K562 (cell line): Measurements from ENCODE around the gene CD96. TPM values are rescaled to one million over a fixed set of nuclear protein-coding genes. Genes with fewer than 3 reads are reported as not detected.
A peak's percentile ranks its signal among the peaks of the same experiment; 100 is the strongest.

Experiments
- ATAC-seq: fragments of 200-7000 bp; cut with Tn5 transposase; 3 replicates; pipeline ENCODE4 v1.9.1; 2020; ENCODE audit warnings: moderate library complexity
- BruUV-seq: library from RNA; stranded (reverse); fragments of 400-500 nt; replicated peaks from 2 replicates; lab custom pipeline; 2021; lab: Mats Ljungman, UMichigan
- CTCF ChIA-PET: fragments of 300-600 bp; formaldehyde crosslinking; extraction: SDS; loops from one replicate; lab custom pipeline; 2021; ENCODE audit warnings: low intra/inter-chr PET ratio; lab: Yijun Ruan, JAX
- POLR2A ChIA-PET: fragments of 300-600, 350-650 bp; sonication (Branson Sonifier 250); formaldehyde crosslinking; extraction: SDS; loops from one replicate; lab custom pipeline; 2021; ENCODE audit warnings: antibody characterized with exemption, inconsistent platforms; lab: Yijun Ruan, JAX
- DNase-seq, 4 experiments: peaks; one replicate each; pipeline versions ENCODE4 v3.0.0 to v3.0.0-alpha.2; 2011 to 2018; ENCODE audit warnings: low spot score in 3 of 4, mixed read lengths in 3 of 4; ENCODE audit errors: extremely low read depth in 1 of 4
- FAIRE-seq: peaks from 2 replicates; lab custom pipeline; 2011; peaks lifted over from hg19 to GRCh38; lab: Jason Lieb, UNC
- H2AFZ ChIP-seq: 2 replicates; pipeline ENCODE4 v1.6.0; 2011; ENCODE audit warnings: low read depth, low read length, control low read depth, inconsistent platforms
- H3K27ac ChIP-seq: fragments of 200-600 bp; 3 replicates; pipeline ENCODE4 v1.8.0; 2011; ENCODE audit warnings: low read depth, mild to moderate bottlenecking, control low read depth, inconsistent platforms, low read length, moderate library complexity, mixed read lengths; ENCODE audit errors: extremely low read depth
- H3K27me3 ChIP-seq, 2 experiments: fragments of 300-600 bp in 1 of 2; 2 replicates in 1 of 2; 3 replicates in 1 of 2; pipeline versions ENCODE4 v1.6.0 to v1.8.0; 2011; ENCODE audit warnings: inconsistent platforms in 2 of 2, low read length in 2 of 2, mild to moderate bottlenecking in 1 of 2, mixed read lengths in 1 of 2, moderate library complexity in 1 of 2; ENCODE audit not compliant: control insufficient read depth in 2 of 2, insufficient read depth in 2 of 2
- H3K36me3 ChIP-seq: fragments of 300-600 bp; 3 replicates; pipeline ENCODE4 v1.8.0; 2011; ENCODE audit warnings: mild to moderate bottlenecking, low read length, inconsistent platforms; ENCODE audit not compliant: control insufficient read depth, insufficient read depth
- H3K4me1 ChIP-seq, 2 experiments: fragments of 200-600 bp in 1 of 2; replicated peaks in 1 of 2; 2 replicates in 1 of 2; 3 replicates in 1 of 2; pipeline versions ENCODE4 v1.5.1 to v1.8.0; 2011; ENCODE audit warnings: inconsistent platforms in 2 of 2, low read length in 2 of 2, mild to moderate bottlenecking in 1 of 2, mixed read lengths in 1 of 2, moderate library complexity in 1 of 2; ENCODE audit not compliant: control insufficient read depth in 2 of 2, insufficient read depth in 2 of 2
- H3K4me2 ChIP-seq: 2 replicates; pipeline ENCODE4 v1.6.1; 2011; ENCODE audit warnings: low read length, control low read depth, inconsistent platforms, mixed read lengths; ENCODE audit not compliant: insufficient read depth
- H3K4me3 ChIP-seq: fragments of 200-600 bp; sonication (generic), shearing (Covaris generic); 2 replicates; pipeline ENCODE4 v1.5.1; 2016; ENCODE audit warnings: control low read depth, inconsistent platforms
- H3K79me2 ChIP-seq: fragments of 200-600 bp; 3 replicates; pipeline ENCODE4 v1.8.0; 2011; ENCODE audit warnings: low read length, inconsistent platforms; ENCODE audit not compliant: control insufficient read depth, insufficient read depth
- H3K9ac ChIP-seq, 2 experiments: 2 replicates each; pipeline versions ENCODE4 v1.6.0 to v1.6.1; 2011; ENCODE audit warnings: low read depth in 2 of 2, low read length in 2 of 2, control low read depth in 1 of 2, inconsistent platforms in 1 of 2, mild to moderate bottlenecking in 1 of 2, mixed read lengths in 1 of 2; ENCODE audit not compliant: insufficient read depth in 1 of 2
- H3K9me1 ChIP-seq: one replicate; pipeline ENCODE4 v1.6.0; 2011; ENCODE audit warnings: inconsistent platforms, mild to moderate bottlenecking, low read length, moderate library complexity; ENCODE audit not compliant: control insufficient read depth, insufficient read depth
- H3K9me3 ChIP-seq: replicated peaks from 2 replicates; pipeline ENCODE4 v1.5.1; 2011; ENCODE audit warnings: low read depth, low read length, inconsistent platforms; ENCODE audit not compliant: control insufficient read depth, insufficient read depth
- H4K20me1 ChIP-seq: replicated peaks from 2 replicates; pipeline ENCODE4 v1.6.1; 2011; ENCODE audit warnings: low read length, inconsistent platforms, mixed read lengths; ENCODE audit not compliant: control insufficient read depth, insufficient read depth
- CBX1 ChIP-seq: sonication (generic); IDR thresholded peaks from 2 replicates; pipeline ENCODE4 v1.6.1; 2016; ENCODE audit warnings: antibody characterized with exemption, low read depth, mild to moderate bottlenecking
- FOXA3 ChIP-seq, 2 experiments: fragments of 450-650 bp in 1 of 2; sonication (generic) in 1 of 2; formaldehyde crosslinking; IDR thresholded peaks in 1 of 2; conservative IDR thresholded peaks in 1 of 2; 2 replicates each; pipeline versions ENCODE4 v1.4.0 to v1.8.0; 2020 to 2022; ENCODE audit warnings: mild to moderate bottlenecking in 2 of 2, missing genetic modification reagents in 1 of 2
- GABPA ChIP-seq: fragments of 200-800 bp; sonication (Bioruptor generic); conservative IDR thresholded peaks from 2 replicates; pipeline ENCODE4 v1.6.1; 2016; ENCODE audit warnings: low read depth, missing genetic modification characterization, missing compliant biosample characterization
- ZNF175 ChIP-seq: fragments of 200-800 bp; sonication (Bioruptor generic); IDR thresholded peaks from 2 replicates; pipeline ENCODE4 v1.6.1; 2016; ENCODE audit warnings: low read depth, mild to moderate bottlenecking, missing genetic modification characterization, missing compliant biosample characterization
- WGBS: fragments of 100-300 bp; shearing (Covaris generic); methylation state at CpG from one replicate; pipeline ENCODE4 v1.1.6; 2016; ENCODE audit warnings: low coverage, mixed read lengths; ENCODE audit not compliant: insufficient coverage; ENCODE audit errors: missing lambda C conversion rate; 5-methylcytosine and 5-hydroxymethylcytosine counted together
- in situ Hi-C: fragments of 300-500 bp; cut with MboI; formaldehyde crosslinking; loops from 4 replicates; pipeline ENCODE4 v1.15.0; 2018; ENCODE audit warnings: inconsistent platforms, mixed read lengths
- intact Hi-C: fragments of 100-400 bp; cut with micrococcal nuclease; formaldehyde crosslinking; loops from 2 replicates; pipeline ENCODE4 v1.14.2; 2022
- polyA plus RNA-seq, 8 experiments: library from polyadenylated mRNA; depleted of rRNA in 4 of 8; stranded (reverse) in 5 of 8; unstranded in 3 of 8; fragments of >200 nt; fragmentation: Nextera tagmentation in 2 of 8; fragmentation: Illumina TruSeq in 1 of 8; extraction: Ambion mirVana in 2 of 8; extraction: Trizol in 1 of 8; gene quantifications; 2 replicates each; pipeline versions ENCODE4 v1.2.1 to v1.2.3, GENCODE V29; 2011 to 2014; ENCODE audit warnings: inconsistent platforms in 1 of 8, missing spikeins in 1 of 8
- total RNA-seq, 7 experiments: library from RNA; depleted of rRNA in 6 of 7; stranded (reverse); fragments of >200 nt in 6 of 7; fragmentation: Illumina TruSeq in 2 of 7; extraction: Trizol in 2 of 7; gene quantifications; 2 replicates each; pipeline versions ENCODE4 v1.2.1 to v1.2.3, GENCODE V29; 2011 to 2021; ENCODE audit warnings: low replicate concordance in 1 of 7
- TF ChIP-seq, protein P1 (sequence below): fragments of 250-450 bp; sonication (Bioruptor Pico); IDR thresholded peaks from 2 replicates; pipeline ENCODE4 v1.4.0; 2020; ENCODE audit warnings: mild to moderate bottlenecking
- TF ChIP-seq, protein P2 (sequence below): sonication (generic); IDR thresholded peaks from 2 replicates; pipeline ENCODE4 v1.6.1; 2016
- TF ChIP-seq, protein P3 (sequence below): fragments of 450-650 bp; formaldehyde crosslinking; IDR thresholded peaks from 2 replicates; pipeline ENCODE4 v1.4.0; 2022; ENCODE audit warnings: mild to moderate bottlenecking, moderate library complexity
- TF ChIP-seq, protein P4 (sequence below), 2 experiments: fragments of 200-800 bp in 1 of 2; sonication (Bioruptor generic) in 1 of 2; sonication (generic) in 1 of 2; formaldehyde crosslinking in 1 of 2; IDR thresholded peaks in 1 of 2; conservative IDR thresholded peaks in 1 of 2; 2 replicates each; pipeline versions ENCODE4 v1.5.0 to v1.6.1; 2016 to 2020; ENCODE audit warnings: missing compliant biosample characterization in 1 of 2, missing genetic modification characterization in 1 of 2, missing genetic modification reagents in 1 of 2

CD96 gene
- total and polyA plus RNA-seq, 9 of the 15 experiments (the other 6 are each of a cell fraction or from before 2014, with no cell fraction given): 0.32 to 5.7 (median 1.2) TPM

DNA sequence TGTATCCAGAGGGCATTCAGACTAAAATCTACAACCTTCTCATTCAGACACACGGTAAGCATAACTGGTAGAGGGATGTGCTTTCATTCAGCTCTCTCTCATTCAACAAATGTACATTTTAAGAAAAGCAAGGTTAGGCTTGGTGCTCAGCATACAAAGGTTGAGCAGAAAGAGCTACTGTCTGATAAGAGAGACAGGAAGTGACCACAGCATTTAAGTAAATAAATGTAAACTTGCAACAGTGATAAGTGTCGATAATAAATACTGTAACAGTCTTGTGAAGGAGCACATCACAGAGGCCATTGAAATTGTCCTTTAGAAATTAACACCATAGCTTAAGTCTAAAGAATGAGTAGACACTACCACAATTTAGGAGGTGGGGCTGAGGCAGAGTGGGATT is 3.4 kb downstream of the CD96 start:
- FAIRE-seq (no peak), DNase-seq (no peak), ATAC-seq (no peak)
- Histone ChIP-seq H3K9me1 (no peaks in the 10 kb centered on the region), H3K9ac (no peak overlapping the region), H3K4me1 (no peaks in the 10 kb centered on the region), H3K36me3 (no peaks in the 10 kb centered on the region), H4K20me1 (no peaks in the 10 kb centered on the region), H3K4me2 (no peak overlapping the region; the same call in 1 of the 2 replicates), H2AFZ (no peak overlapping the region), H3K4me3 (no peak overlapping the region), H3K27me3 (no peaks in the 10 kb centered on the region), H3K9me3 (no peaks in the 10 kb centered on the region), H3K27ac (peak overlapping the region; percentile 17; the same call in 1 of the 3 replicates), H3K79me2 (no peaks in the 10 kb centered on the region)
- POLR2A ChIA-PET: no interaction called here
- CTCF ChIA-PET: no interaction called here
- 0% methylated on average over 2 of the region's 2 CpGs for WGBS
- intact Hi-C loops (no loop called here), in situ Hi-C loops (no loop called here)
- BruUV-seq: no TSS peak
- TF ChIP-seq, protein P1, sequence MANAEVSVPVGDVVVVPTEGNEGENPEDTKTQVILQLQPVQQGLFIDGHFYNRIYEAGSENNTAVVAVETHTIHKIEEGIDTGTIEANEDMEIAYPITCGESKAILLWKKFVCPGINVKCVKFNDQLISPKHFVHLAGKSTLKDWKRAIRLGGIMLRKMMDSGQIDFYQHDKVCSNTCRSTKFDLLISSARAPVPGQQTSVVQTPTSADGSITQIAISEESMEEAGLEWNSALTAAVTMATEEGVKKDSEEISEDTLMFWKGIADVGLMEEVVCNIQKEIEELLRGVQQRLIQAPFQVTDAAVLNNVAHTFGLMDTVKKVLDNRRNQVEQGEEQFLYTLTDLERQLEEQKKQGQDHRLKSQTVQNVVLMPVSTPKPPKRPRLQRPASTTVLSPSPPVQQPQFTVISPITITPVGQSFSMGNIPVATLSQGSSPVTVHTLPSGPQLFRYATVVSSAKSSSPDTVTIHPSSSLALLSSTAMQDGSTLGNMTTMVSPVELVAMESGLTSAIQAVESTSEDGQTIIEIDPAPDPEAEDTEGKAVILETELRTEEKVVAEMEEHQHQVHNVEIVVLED (CRISPR knock-in tag): no peak
- TF ChIP-seq, protein P2, sequence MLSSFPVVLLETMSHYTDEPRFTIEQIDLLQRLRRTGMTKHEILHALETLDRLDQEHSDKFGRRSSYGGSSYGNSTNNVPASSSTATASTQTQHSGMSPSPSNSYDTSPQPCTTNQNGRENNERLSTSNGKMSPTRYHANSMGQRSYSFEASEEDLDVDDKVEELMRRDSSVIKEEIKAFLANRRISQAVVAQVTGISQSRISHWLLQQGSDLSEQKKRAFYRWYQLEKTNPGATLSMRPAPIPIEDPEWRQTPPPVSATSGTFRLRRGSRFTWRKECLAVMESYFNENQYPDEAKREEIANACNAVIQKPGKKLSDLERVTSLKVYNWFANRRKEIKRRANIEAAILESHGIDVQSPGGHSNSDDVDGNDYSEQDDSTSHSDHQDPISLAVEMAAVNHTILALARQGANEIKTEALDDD: no peak
- TF ChIP-seq, protein P3, sequence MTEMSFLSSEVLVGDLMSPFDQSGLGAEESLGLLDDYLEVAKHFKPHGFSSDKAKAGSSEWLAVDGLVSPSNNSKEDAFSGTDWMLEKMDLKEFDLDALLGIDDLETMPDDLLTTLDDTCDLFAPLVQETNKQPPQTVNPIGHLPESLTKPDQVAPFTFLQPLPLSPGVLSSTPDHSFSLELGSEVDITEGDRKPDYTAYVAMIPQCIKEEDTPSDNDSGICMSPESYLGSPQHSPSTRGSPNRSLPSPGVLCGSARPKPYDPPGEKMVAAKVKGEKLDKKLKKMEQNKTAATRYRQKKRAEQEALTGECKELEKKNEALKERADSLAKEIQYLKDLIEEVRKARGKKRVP (CRISPR knock-in tag): no peak
- TF ChIP-seq GABPA (tag) (peak; percentile 46), ZNF175 (peak; percentile 64), CBX1 (no peak), FOXA3 (CRISPR knock-in tag; conservative IDR thresholded peaks at IDR 0.05 in 1 of 2, IDR thresholded peaks at IDR 0.05 in 1 of 2) (peak in 1 of 2 experiments; percentile 47; a peak in 2 of 4 replicates)
- TF ChIP-seq, protein P4, sequence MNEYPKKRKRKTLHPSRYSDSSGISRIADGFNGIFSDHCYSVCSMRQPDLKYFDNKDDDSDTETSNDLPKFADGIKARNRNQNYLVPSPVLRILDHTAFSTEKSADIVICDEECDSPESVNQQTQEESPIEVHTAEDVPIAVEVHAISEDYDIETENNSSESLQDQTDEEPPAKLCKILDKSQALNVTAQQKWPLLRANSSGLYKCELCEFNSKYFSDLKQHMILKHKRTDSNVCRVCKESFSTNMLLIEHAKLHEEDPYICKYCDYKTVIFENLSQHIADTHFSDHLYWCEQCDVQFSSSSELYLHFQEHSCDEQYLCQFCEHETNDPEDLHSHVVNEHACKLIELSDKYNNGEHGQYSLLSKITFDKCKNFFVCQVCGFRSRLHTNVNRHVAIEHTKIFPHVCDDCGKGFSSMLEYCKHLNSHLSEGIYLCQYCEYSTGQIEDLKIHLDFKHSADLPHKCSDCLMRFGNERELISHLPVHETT (CRISPR knock-in tag; conservative IDR thresholded peaks at IDR 0.05 in 1 of 2, IDR thresholded peaks at IDR 0.05 in 1 of 2): peak in 1 of 2 experiments; percentile 63; a peak in 1 of 4 replicates
